K562 (cell line): ENCODE measurements around the gene ZNF516. TPM values are rescaled to one million over a fixed set of nuclear protein-coding genes. Genes with fewer than 3 reads are reported as not detected.

Experiments used
- ATAC-seq: fragments of 200-7000 bp; cut with Tn5 transposase; 3 replicates; pipeline ENCODE4 v1.9.1; 2020; ENCODE audit warnings: moderate library complexity
- BruUV-seq: library from RNA; stranded (reverse); fragments of 400-500 nt; replicated peaks from 2 replicates; lab custom pipeline; 2021; lab: Mats Ljungman, UMichigan
- CTCF ChIA-PET: fragments of 300-600 bp; formaldehyde crosslinking; extraction: SDS; loops from one replicate; lab custom pipeline; 2021; ENCODE audit warnings: low intra/inter-chr PET ratio; lab: Yijun Ruan, JAX
- POLR2A ChIA-PET: fragments of 300-600, 350-650 bp; sonication (Branson Sonifier 250); formaldehyde crosslinking; extraction: SDS; loops from one replicate; lab custom pipeline; 2021; ENCODE audit warnings: antibody characterized with exemption, inconsistent platforms; lab: Yijun Ruan, JAX
- DNase-seq, 4 experiments: peaks; one replicate each; pipeline versions ENCODE4 v3.0.0 to v3.0.0-alpha.2; 2011 to 2018; ENCODE audit warnings: low spot score in 3 of 4, mixed read lengths in 3 of 4; ENCODE audit errors: extremely low read depth in 1 of 4
- FAIRE-seq: peaks from 2 replicates; lab custom pipeline; 2011; peaks lifted over from hg19 to GRCh38; lab: Jason Lieb, UNC
- H2AFZ ChIP-seq: 2 replicates; pipeline ENCODE4 v1.6.0; 2011; ENCODE audit warnings: low read depth, low read length, control low read depth, inconsistent platforms
- H3K27ac ChIP-seq: fragments of 200-600 bp; 3 replicates; pipeline ENCODE4 v1.8.0; 2011; ENCODE audit warnings: low read depth, mild to moderate bottlenecking, control low read depth, inconsistent platforms, low read length, moderate library complexity, mixed read lengths; ENCODE audit errors: extremely low read depth
- H3K27me3 ChIP-seq, 2 experiments: fragments of 300-600 bp in 1 of 2; 2 replicates in 1 of 2; 3 replicates in 1 of 2; pipeline versions ENCODE4 v1.6.0 to v1.8.0; 2011; ENCODE audit warnings: inconsistent platforms in 2 of 2, low read length in 2 of 2, mild to moderate bottlenecking in 1 of 2, mixed read lengths in 1 of 2, moderate library complexity in 1 of 2; ENCODE audit not compliant: control insufficient read depth in 2 of 2, insufficient read depth in 2 of 2
- H3K36me3 ChIP-seq: fragments of 300-600 bp; 3 replicates; pipeline ENCODE4 v1.8.0; 2011; ENCODE audit warnings: mild to moderate bottlenecking, low read length, inconsistent platforms; ENCODE audit not compliant: control insufficient read depth, insufficient read depth
- H3K4me1 ChIP-seq, 2 experiments: fragments of 200-600 bp in 1 of 2; replicated peaks in 1 of 2; 2 replicates in 1 of 2; 3 replicates in 1 of 2; pipeline versions ENCODE4 v1.5.1 to v1.8.0; 2011; ENCODE audit warnings: inconsistent platforms in 2 of 2, low read length in 2 of 2, mild to moderate bottlenecking in 1 of 2, mixed read lengths in 1 of 2, moderate library complexity in 1 of 2; ENCODE audit not compliant: control insufficient read depth in 2 of 2, insufficient read depth in 2 of 2
- H3K4me2 ChIP-seq: 2 replicates; pipeline ENCODE4 v1.6.1; 2011; ENCODE audit warnings: low read length, control low read depth, inconsistent platforms, mixed read lengths; ENCODE audit not compliant: insufficient read depth
- H3K4me3 ChIP-seq: fragments of 200-600 bp; sonication (generic), shearing (Covaris generic); 2 replicates; pipeline ENCODE4 v1.5.1; 2016; ENCODE audit warnings: control low read depth, inconsistent platforms
- H3K79me2 ChIP-seq: fragments of 200-600 bp; 3 replicates; pipeline ENCODE4 v1.8.0; 2011; ENCODE audit warnings: low read length, inconsistent platforms; ENCODE audit not compliant: control insufficient read depth, insufficient read depth
- H3K9ac ChIP-seq, 2 experiments: 2 replicates each; pipeline versions ENCODE4 v1.6.0 to v1.6.1; 2011; ENCODE audit warnings: low read depth in 2 of 2, low read length in 2 of 2, control low read depth in 1 of 2, inconsistent platforms in 1 of 2, mild to moderate bottlenecking in 1 of 2, mixed read lengths in 1 of 2; ENCODE audit not compliant: insufficient read depth in 1 of 2
- H3K9me1 ChIP-seq: one replicate; pipeline ENCODE4 v1.6.0; 2011; ENCODE audit warnings: inconsistent platforms, mild to moderate bottlenecking, low read length, moderate library complexity; ENCODE audit not compliant: control insufficient read depth, insufficient read depth
- H3K9me3 ChIP-seq: replicated peaks from 2 replicates; pipeline ENCODE4 v1.5.1; 2011; ENCODE audit warnings: low read depth, low read length, inconsistent platforms; ENCODE audit not compliant: control insufficient read depth, insufficient read depth
- H4K20me1 ChIP-seq: replicated peaks from 2 replicates; pipeline ENCODE4 v1.6.1; 2011; ENCODE audit warnings: low read length, inconsistent platforms, mixed read lengths; ENCODE audit not compliant: control insufficient read depth, insufficient read depth
- BRD4 ChIP-seq: fragments of 200-600 bp; sonication (generic); IDR thresholded peaks from 2 replicates; pipeline ENCODE4 v1.6.1; 2017; ENCODE audit warnings: inconsistent platforms
- CBFB ChIP-seq: sonication (generic); formaldehyde crosslinking; IDR thresholded peaks from 2 replicates; pipeline ENCODE4 v1.4.0; 2020; ENCODE audit warnings: mild to moderate bottlenecking, missing genetic modification reagents
- CTBP1 ChIP-seq: fragments of 450-650 bp; IDR thresholded peaks from 2 replicates; pipeline ENCODE4 v1.6.1; 2016; ENCODE audit warnings: borderline replicate concordance
- HNRNPLL ChIP-seq: fragments of 200-400 bp; formaldehyde crosslinking; IDR thresholded peaks from 2 replicates; pipeline ENCODE4 v1.6.1; 2017; ENCODE audit warnings: low read length, low read depth, mild to moderate bottlenecking; ENCODE audit not compliant: poor library complexity, severe bottlenecking
- NR1H2 ChIP-seq: sonication (generic); formaldehyde crosslinking; IDR thresholded peaks from 2 replicates; pipeline ENCODE4 v1.4.0; 2020; ENCODE audit warnings: mild to moderate bottlenecking, missing genetic modification reagents
- RBBP5 ChIP-seq: fragments of 200-600 bp; sonication (generic); IDR thresholded peaks from 2 replicates; pipeline ENCODE4 v1.6.1; 2012; ENCODE audit warnings: borderline replicate concordance, mild to moderate bottlenecking, low read length, control low read depth, inconsistent platforms; ENCODE audit not compliant: insufficient read depth, poor library complexity, severe bottlenecking
- SP1 ChIP-seq: sonication (generic); formaldehyde crosslinking; IDR thresholded peaks from 2 replicates; pipeline ENCODE4 v1.8.1; 2022; ENCODE audit warnings: mild to moderate bottlenecking, missing genetic modification reagents
- TBP ChIP-seq: optimal IDR thresholded peaks from 2 replicates; pipeline ENCODE3; 2011; ENCODE audit warnings: low read depth, low read length, improper control_type of control experiment
- THRAP3 ChIP-seq: fragments of 450-650 bp; IDR thresholded peaks from 2 replicates; pipeline ENCODE4 v1.6.1; 2016; ENCODE audit warnings: mild to moderate bottlenecking, inconsistent platforms, borderline replicate concordance
- WGBS: fragments of 100-300 bp; shearing (Covaris generic); methylation state at CpG from one replicate; pipeline ENCODE4 v1.1.6; 2016; ENCODE audit warnings: low coverage, mixed read lengths; ENCODE audit not compliant: insufficient coverage; ENCODE audit errors: missing lambda C conversion rate; 5-methylcytosine and 5-hydroxymethylcytosine counted together
- in situ Hi-C: fragments of 300-500 bp; cut with MboI; formaldehyde crosslinking; loops from 4 replicates; pipeline ENCODE4 v1.15.0; 2018; ENCODE audit warnings: inconsistent platforms, mixed read lengths
- intact Hi-C: fragments of 100-400 bp; cut with micrococcal nuclease; formaldehyde crosslinking; loops from 2 replicates; pipeline ENCODE4 v1.14.2; 2022
- polyA plus RNA-seq, 8 experiments: library from polyadenylated mRNA; depleted of rRNA in 4 of 8; stranded (reverse) in 5 of 8; unstranded in 3 of 8; fragments of >200 nt; fragmentation: Nextera tagmentation in 2 of 8; fragmentation: Illumina TruSeq in 1 of 8; extraction: Ambion mirVana in 2 of 8; extraction: Trizol in 1 of 8; gene quantifications; 2 replicates each; pipeline versions ENCODE4 v1.2.1 to v1.2.3, GENCODE V29; 2011 to 2014; ENCODE audit warnings: inconsistent platforms in 1 of 8, missing spikeins in 1 of 8
- total RNA-seq, 7 experiments: library from RNA; depleted of rRNA in 6 of 7; stranded (reverse); fragments of >200 nt in 6 of 7; fragmentation: Illumina TruSeq in 2 of 7; extraction: Trizol in 2 of 7; gene quantifications; 2 replicates each; pipeline versions ENCODE4 v1.2.1 to v1.2.3, GENCODE V29; 2011 to 2021; ENCODE audit warnings: low replicate concordance in 1 of 7
- TF ChIP-seq, protein P1 (sequence below): fragments of 200-800 bp; sonication (Bioruptor generic); IDR thresholded peaks from 2 replicates; pipeline ENCODE4 v1.6.1; 2016; ENCODE audit warnings: missing genetic modification characterization, missing compliant biosample characterization

ZNF516 gene
- total and polyA plus RNA-seq, 9 of the 15 experiments (the other 6 are each of a cell fraction or from before 2014, with no cell fraction given): 0.04 to 0.20 (median 0.08) TPM; not detected in 3

DNA sequence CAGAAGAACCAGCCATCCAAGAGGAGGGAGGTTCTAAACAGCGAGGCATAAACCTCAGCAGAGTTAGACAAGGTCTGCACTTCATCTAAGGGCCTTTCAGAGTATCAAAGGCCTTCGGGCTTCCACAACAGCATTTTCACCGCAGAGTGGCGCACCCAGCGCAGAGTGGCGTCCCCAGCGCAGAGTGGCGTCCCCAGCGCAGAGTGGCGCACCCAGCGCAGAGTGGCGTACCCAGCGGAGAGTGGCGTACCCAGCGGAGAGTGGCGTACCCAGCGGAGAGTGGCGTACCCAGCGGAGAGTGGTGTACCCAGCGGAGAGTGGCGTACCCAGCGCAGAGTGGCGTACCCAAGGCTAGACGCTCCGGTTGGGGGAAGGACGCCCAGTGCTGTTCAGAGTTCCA lies 137.9 kb downstream of the ZNF516 start:
- no peaks in the 10 kb centered on the region for H3K4me1 ChIP-seq
- H3K9me3 ChIP-seq: no peaks in the 10 kb centered on the region
- no peak for TF ChIP-seq CTBP1
- TF ChIP-seq HNRNPLL: peak; percentile 77
- no peak overlapping the region for H2AFZ ChIP-seq
- in situ Hi-C loops: loop anchor here (25.0 kb wide), 2 partner anchors 1695 to 1995 kb away; no protein-coding TSS in a partner anchor
- ChIA-PET POLR2A (no interaction called here), CTCF (no interaction called here)
- H3K36me3 ChIP-seq: no peaks in the 10 kb centered on the region
- H3K27me3 ChIP-seq: peaks cover 0 to 32% of the 10 kb centered on the region in 2 experiments; a peak in 2 of 5 replicates
- no peaks in the 10 kb centered on the region for H4K20me1 ChIP-seq
- intact Hi-C loops: no loop called here
- ATAC-seq: no peak
- no peak for FAIRE-seq
- WGBS: 2% methylated on average over 11 of the region's 26 CpGs
- H3K27ac ChIP-seq: no peak overlapping the region
- H3K9me1 ChIP-seq: no peaks in the 10 kb centered on the region
- H3K4me2 ChIP-seq: no peak overlapping the region
- H3K4me3 ChIP-seq: no peak overlapping the region
- BruUV-seq: no TSS peak
- DNase-seq: no peak
- no peak overlapping the region for H3K9ac ChIP-seq
- H3K79me2 ChIP-seq: no peaks in the 10 kb centered on the region

DNA sequence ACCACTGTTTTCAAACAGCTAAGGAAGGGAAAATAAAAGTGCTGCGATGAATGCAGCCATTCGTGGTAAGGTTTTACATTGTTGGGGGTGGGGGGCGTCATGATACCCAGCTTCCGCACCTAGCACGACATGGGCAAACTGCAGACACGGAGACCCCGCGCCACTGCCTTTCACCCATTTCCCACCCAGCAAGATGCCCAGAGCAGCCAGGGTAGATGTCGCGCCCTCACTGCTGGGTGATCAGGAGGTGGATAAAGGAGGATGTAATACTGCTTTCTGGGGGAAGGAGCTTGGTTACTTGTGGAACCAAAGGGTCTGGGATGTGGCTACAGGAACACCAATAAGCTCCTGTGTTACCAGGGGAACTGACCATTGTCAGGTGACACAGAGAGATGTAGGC lies 138.4 kb downstream of the ZNF516 start:
- CTCF ChIA-PET: no interaction called here
- TF ChIP-seq RBBP5: no peak
- no peak for TF ChIP-seq CBFB (CRISPR knock-in tag)
- no peak for TF ChIP-seq SP1
- no peak for TF ChIP-seq NR1H2
- TF ChIP-seq THRAP3: no peak
- no peak for TF ChIP-seq TBP
- TF ChIP-seq, protein P1, sequence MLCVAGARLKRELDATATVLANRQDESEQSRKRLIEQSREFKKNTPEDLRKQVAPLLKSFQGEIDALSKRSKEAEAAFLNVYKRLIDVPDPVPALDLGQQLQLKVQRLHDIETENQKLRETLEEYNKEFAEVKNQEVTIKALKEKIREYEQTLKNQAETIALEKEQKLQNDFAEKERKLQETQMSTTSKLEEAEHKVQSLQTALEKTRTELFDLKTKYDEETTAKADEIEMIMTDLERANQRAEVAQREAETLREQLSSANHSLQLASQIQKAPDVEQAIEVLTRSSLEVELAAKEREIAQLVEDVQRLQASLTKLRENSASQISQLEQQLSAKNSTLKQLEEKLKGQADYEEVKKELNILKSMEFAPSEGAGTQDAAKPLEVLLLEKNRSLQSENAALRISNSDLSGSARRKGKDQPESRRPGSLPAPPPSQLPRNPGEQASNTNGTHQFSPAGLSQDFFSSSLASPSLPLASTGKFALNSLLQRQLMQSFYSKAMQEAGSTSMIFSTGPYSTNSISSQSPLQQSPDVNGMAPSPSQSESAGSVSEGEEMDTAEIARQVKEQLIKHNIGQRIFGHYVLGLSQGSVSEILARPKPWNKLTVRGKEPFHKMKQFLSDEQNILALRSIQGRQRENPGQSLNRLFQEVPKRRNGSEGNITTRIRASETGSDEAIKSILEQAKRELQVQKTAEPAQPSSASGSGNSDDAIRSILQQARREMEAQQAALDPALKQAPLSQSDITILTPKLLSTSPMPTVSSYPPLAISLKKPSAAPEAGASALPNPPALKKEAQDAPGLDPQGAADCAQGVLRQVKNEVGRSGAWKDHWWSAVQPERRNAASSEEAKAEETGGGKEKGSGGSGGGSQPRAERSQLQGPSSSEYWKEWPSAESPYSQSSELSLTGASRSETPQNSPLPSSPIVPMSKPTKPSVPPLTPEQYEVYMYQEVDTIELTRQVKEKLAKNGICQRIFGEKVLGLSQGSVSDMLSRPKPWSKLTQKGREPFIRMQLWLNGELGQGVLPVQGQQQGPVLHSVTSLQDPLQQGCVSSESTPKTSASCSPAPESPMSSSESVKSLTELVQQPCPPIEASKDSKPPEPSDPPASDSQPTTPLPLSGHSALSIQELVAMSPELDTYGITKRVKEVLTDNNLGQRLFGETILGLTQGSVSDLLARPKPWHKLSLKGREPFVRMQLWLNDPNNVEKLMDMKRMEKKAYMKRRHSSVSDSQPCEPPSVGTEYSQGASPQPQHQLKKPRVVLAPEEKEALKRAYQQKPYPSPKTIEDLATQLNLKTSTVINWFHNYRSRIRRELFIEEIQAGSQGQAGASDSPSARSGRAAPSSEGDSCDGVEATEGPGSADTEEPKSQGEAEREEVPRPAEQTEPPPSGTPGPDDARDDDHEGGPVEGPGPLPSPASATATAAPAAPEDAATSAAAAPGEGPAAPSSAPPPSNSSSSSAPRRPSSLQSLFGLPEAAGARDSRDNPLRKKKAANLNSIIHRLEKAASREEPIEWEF (CRISPR knock-in tag): no peak
- no peak for TF ChIP-seq BRD4

More for the DNA sequence above, 138.4 kb downstream of the ZNF516 start:
- H3K9ac ChIP-seq: no peak overlapping the region
- no peak overlapping the region for H3K4me3 ChIP-seq
- in situ Hi-C loops: loop anchor here (25.0 kb wide), 2 partner anchors 1694 to 1994 kb away; no protein-coding TSS in a partner anchor
- WGBS: 0% methylated on average over 9 of the region's 10 CpGs
- H3K4me2 ChIP-seq: no peak overlapping the region
- no peak for FAIRE-seq
- no peaks in the 10 kb centered on the region for H4K20me1 ChIP-seq
- H3K79me2 ChIP-seq: no peaks in the 10 kb centered on the region
- POLR2A ChIA-PET: no interaction called here
- no TSS peak for BruUV-seq
- ATAC-seq: no peak
- no peak overlapping the region for H3K27ac ChIP-seq
- intact Hi-C loops: no loop called here
- H2AFZ ChIP-seq: no peak overlapping the region
- no peaks in the 10 kb centered on the region for H3K36me3 ChIP-seq
- peaks cover 0 to 33% of the 10 kb centered on the region in 2 experiments; a peak in 2 of 5 replicates for H3K27me3 ChIP-seq
- no peaks in the 10 kb centered on the region for H3K9me3 ChIP-seq
- H3K9me1 ChIP-seq: no peaks in the 10 kb centered on the region
- no peaks in the 10 kb centered on the region for H3K4me1 ChIP-seq
- no peak for DNase-seq
